ENCODE measurements around the gene CDH1.
"Not testable (repeated sequence)": the region's sequence is repeated elsewhere in the genome, so short reads cannot be mapped to it uniquely, and the experiment has no call there.

Gene CDH1

GRCh38 chr16:68764862-68765261 is 27.8 kb downstream of the CDH1 start:
- FAIRE-seq = no peak

GRCh38 chr16:68767581-68767980 is 30.5 kb downstream of the CDH1 start:
- no peak for FAIRE-seq

- no peak for FAIRE-seq
Observed at GRCh38 chr16:68768175-68768574, 31.1 kb downstream of the CDH1 start.

GRCh38 chr16:68768771-68769170 is 31.7 kb downstream of the CDH1 start:
- no peak for FAIRE-seq

- FAIRE-seq = no peak
Observed at GRCh38 chr16:68770671-68771070, 33.6 kb downstream of the CDH1 start.

- no peak for FAIRE-seq
Observed at GRCh38 chr16:68772030-68772681, 35.1 kb downstream of the CDH1 start.

GRCh38 chr16:68772871-68773270 is 35.8 kb downstream of the CDH1 start:
- no peak for FAIRE-seq

- no peak for FAIRE-seq
Observed at GRCh38 chr16:68774982-68775634, 38.0 kb downstream of the CDH1 start.

- no peak for FAIRE-seq
Observed at GRCh38 chr16:68776821-68777485, 39.9 kb downstream of the CDH1 start.

- FAIRE-seq = no peak
Observed at GRCh38 chr16:68778551-68779231, 41.6 kb downstream of the CDH1 start.

- FAIRE-seq = no peak
Observed at GRCh38 chr16:68779891-68780290, 42.8 kb downstream of the CDH1 start.

GRCh38 chr16:68781784-68782183 is 44.7 kb downstream of the CDH1 start:
- no peak for FAIRE-seq

GRCh38 chr16:68782198-68783174 is 45.4 kb downstream of the CDH1 start:
- no peak for FAIRE-seq

- FAIRE-seq = no peak
Observed at GRCh38 chr16:68784226-68784625, 47.1 kb downstream of the CDH1 start.

- FAIRE-seq = no peak
Observed at GRCh38 chr16:68784721-68785120, 47.6 kb downstream of the CDH1 start.

GRCh38 chr16:68785715-68786114 is 48.6 kb downstream of the CDH1 start:
- FAIRE-seq = no peak

- FAIRE-seq = no peak
Observed at GRCh38 chr16:68786685-68787418, 49.8 kb downstream of the CDH1 start.

- FAIRE-seq = not testable (repeated sequence)
Observed at GRCh38 chr16:68787419-68787807, 50.3 kb downstream of the CDH1 start.

GRCh38 chr16:68790130-68790761 is 53.2 kb downstream of the CDH1 start:
- no peak for FAIRE-seq

- no peak for FAIRE-seq
Observed at GRCh38 chr16:68790944-68791343, 53.9 kb downstream of the CDH1 start.

Data from colon (tissue), 2 donors.